Adipose tissue (tissue), 3 donors: ENCODE measurements around the gene E4F1. TPM values are rescaled to one million over a fixed set of nuclear protein-coding genes. Genes with fewer than 3 reads are reported as not detected.

Experiments
- H3K27ac ChIP-seq: one replicate; pipeline ENCODE4 v1.5.1; 2013; ENCODE audit warnings: low read depth, low read length
- WGBS, 3 donors: extraction: QIAGEN DNeasy Blood & Tissue Kit; methylation state at CpG; one replicate each; pipeline ENCODE4 v1.1.7; 2013; 5-methylcytosine and 5-hydroxymethylcytosine counted together
- polyA plus RNA-seq, 3 donors: library from polyadenylated mRNA; stranded (reverse); fragments of 200-250 nt; gene quantifications; one replicate each; pipeline ENCODE4 v1.2.3, GENCODE V29; 2013
- donor health status: healthy with polysubstance abuse.
- donor health status: Bipolar disorder and iron deficiency.
- donor health status: healthy.

E4F1 gene
- polyA plus RNA-seq, 3 donors, result 11.6 to 19.3 (median 16.1) TPM

- H3K27ac ChIP-seq, result no peak overlapping the region
- 85 to 89% (median 85%) methylated on average over 14 of the region's 14 CpGs for WGBS, 3 donors
Observed at GRCh38 chr16:2278272-2278608, 54.8 kb downstream of the E4F1 start.

GRCh38 chr16:2278956-2279800 is 55.8 kb downstream of the E4F1 start:
- 88 to 90% (median 90%) methylated on average over 26 of the region's 26 CpGs for WGBS, 3 donors
- H3K27ac ChIP-seq, result no peak overlapping the region

- no peak overlapping the region for H3K27ac ChIP-seq
- WGBS, 3 donors, result 93 to 94% (median 94%) methylated on average over 8 of the region's 8 CpGs
Observed at GRCh38 chr16:2280461-2280860, 57.1 kb downstream of the E4F1 start.

- WGBS, 3 donors, result 79 to 86% (median 84%) methylated on average over 24 of the region's 24 CpGs
- H3K27ac ChIP-seq, result no peak overlapping the region
Observed at GRCh38 chr16:2280981-2281542, 57.7 kb downstream of the E4F1 start.

GRCh38 chr16:2282262-2282661 is 58.9 kb downstream of the E4F1 start:
- H3K27ac ChIP-seq, result no peak overlapping the region
- WGBS, 3 donors, result 73 to 74% (median 73%) methylated on average over 5 of the region's 5 CpGs

- H3K27ac ChIP-seq, result no peak overlapping the region
- WGBS, 3 donors, result 89 to 91% (median 91%) methylated on average over 23 to 26 of the region's 26 CpGs
Observed at GRCh38 chr16:2282866-2283555, 59.6 kb downstream of the E4F1 start.

- H3K27ac ChIP-seq, result no peak overlapping the region
- 85 to 92% (median 89%) methylated on average over 37 of the region's 37 CpGs for WGBS, 3 donors
Observed at GRCh38 chr16:2284001-2284770, 60.8 kb downstream of the E4F1 start.

GRCh38 chr16:2284797-2285576 is 61.6 kb downstream of the E4F1 start:
- WGBS, 3 donors, result 90 to 93% (median 92%) methylated on average over 34 to 35 of the region's 35 CpGs
- no peak overlapping the region for H3K27ac ChIP-seq

Other genes starting within 250 kb of the E4F1 start
- gene NOXO1, start 242.1 kb upstream of the E4F1 start, polyA plus RNA-seq, result under 1 TPM in 2 of 3 donors, not detected in 1; 0.15 to 0.67 TPM
- gene GFER, start 239.4 kb upstream of the E4F1 start, polyA plus RNA-seq, result 10 to 100 TPM; 21.0 to 40.4 (median 30.8) TPM
- gene SYNGR3, start 233.6 kb upstream of the E4F1 start, polyA plus RNA-seq, result under 1 TPM in 2 of 3 donors, not detected in 1; 0.24 to 0.43 TPM
- 10 to 100 TPM; 24.1 to 45.6 (median 42.5) TPM for gene ZNF598, start 213.8 kb upstream of the E4F1 start, polyA plus RNA-seq
- under 1 TPM in 2 of 3 donors, not detected in 1; 0.54 to 0.68 TPM for gene NPW, start 203.8 kb upstream of the E4F1 start, polyA plus RNA-seq
- gene NHERF2, start 196.7 kb upstream of the E4F1 start, polyA plus RNA-seq, result 100 to 1,000 TPM in 2 of 3 donors, 10 to 100 TPM in 1; 28.8 to 317 (median 232) TPM
- 10 to 100 TPM; 12.1 to 23.3 (median 14.5) TPM for gene NTHL1, start 175.8 kb upstream of the E4F1 start, polyA plus RNA-seq
- 10 to 100 TPM; 39.6 to 60.5 (median 46.8) TPM for gene TSC2, start 175.6 kb upstream of the E4F1 start, polyA plus RNA-seq
- gene PKD1, start 87.7 kb upstream of the E4F1 start, polyA plus RNA-seq, result 10 to 100 TPM; 36.9 to 89.6 (median 83.7) TPM
- 10 to 100 TPM in 1 of 3 donors, 1 to 10 TPM in 2; 1.4 to 24.8 (median 1.9) TPM for gene RAB26, start 75.0 kb upstream of the E4F1 start, polyA plus RNA-seq
- 10 to 100 TPM; 24.3 to 42.1 (median 42.0) TPM for gene TRAF7, start 67.8 kb upstream of the E4F1 start, polyA plus RNA-seq
- gene CASKIN1, start 27.0 kb upstream of the E4F1 start, polyA plus RNA-seq, result under 1 TPM; 0.22 to 0.35 (median 0.30) TPM
- 10 to 100 TPM; 53.8 to 56.0 (median 53.9) TPM for gene MLST8, start 18.1 kb upstream of the E4F1 start, polyA plus RNA-seq
- 1 to 10 TPM; 3.3 to 9.9 (median 9.2) TPM for gene BRICD5, start 12.7 kb upstream of the E4F1 start, polyA plus RNA-seq
- gene PGP, start 8.8 kb upstream of the E4F1 start, polyA plus RNA-seq, result 10 to 100 TPM in 2 of 3 donors, 1 to 10 TPM in 1; 3.8 to 12.6 (median 10.7) TPM
- gene DNASE1L2, start 12.9 kb downstream of the E4F1 start, polyA plus RNA-seq, result under 1 TPM; 0.41 to 0.45 (median 0.45) TPM
- gene ECI1, start 28.0 kb downstream of the E4F1 start, polyA plus RNA-seq, result 100 to 1,000 TPM in 1 of 3 donors, 10 to 100 TPM in 2; 56.0 to 126 (median 72.3) TPM
- gene RNPS1, start 44.5 kb downstream of the E4F1 start, polyA plus RNA-seq, result 100 to 1,000 TPM in 2 of 3 donors, 10 to 100 TPM in 1; 69.8 to 138 (median 102) TPM
- gene ABCA3, start 117.1 kb downstream of the E4F1 start, polyA plus RNA-seq, result 10 to 100 TPM in 1 of 3 donors, 1 to 10 TPM in 2; 6.8 to 11.6 (median 8.0) TPM
- 1 to 10 TPM; 1.0 to 1.4 (median 1.4) TPM for gene CCNF, start 205.9 kb downstream of the E4F1 start, polyA plus RNA-seq
- under 1 TPM; 0.38 to 0.92 (median 0.45) TPM for gene TEDC2, start 236.5 kb downstream of the E4F1 start, polyA plus RNA-seq
- gene NTN3, start 247.7 kb downstream of the E4F1 start, polyA plus RNA-seq, result under 1 TPM in 2 of 3 donors, not detected in 1; 0.06 to 0.24 TPM